SHP77 (cell line): ENCODE data around the gene TBC1D1.
A peak's percentile ranks its signal among the peaks of the same experiment; 100 is the strongest.
"Not testable (repeated sequence)": the region's sequence is repeated elsewhere in the genome, so short reads cannot be mapped to it uniquely, and the experiment has no call there.

Source experiments
- DNase-seq, 2 experiments: peaks; one replicate each; lab custom pipeline; 2025; lab: John Stamatoyannopoulos, UW

TBC1D1 gene

GRCh38 chr4:38016698-38017097 is 125.8 kb downstream of the TBC1D1 start:
- no peak for DNase-seq

- no peak for DNase-seq
These were observed 126.7 kb downstream of the TBC1D1 start for GRCh38 chr4:38017609-38018008.

- no peak for DNase-seq
These were observed 129.5 kb downstream of the TBC1D1 start for GRCh38 chr4:38020386-38020785.

GRCh38 chr4:38020961-38021360 is 130.1 kb downstream of the TBC1D1 start:
- not testable (repeated sequence) for DNase-seq

GRCh38 chr4:38021751-38022150 is 130.9 kb downstream of the TBC1D1 start:
- no peak for DNase-seq

- DNase-seq, result no peak
These were observed 132.7 kb downstream of the TBC1D1 start for GRCh38 chr4:38023347-38024205.

GRCh38 chr4:38024206-38024509 is 133.3 kb downstream of the TBC1D1 start:
- DNase-seq, result no peak

GRCh38 chr4:38025665-38026064 is 134.8 kb downstream of the TBC1D1 start:
- no peak for DNase-seq

- no peak for DNase-seq
These were observed 135.4 kb downstream of the TBC1D1 start for GRCh38 chr4:38026158-38026740.

GRCh38 chr4:38030023-38030422 is 139.1 kb downstream of the TBC1D1 start:
- no peak for DNase-seq

GRCh38 chr4:38034986-38035882 is 144.3 kb downstream of the TBC1D1 start:
- peak; percentile 25 to 30 for DNase-seq

GRCh38 chr4:38036548-38036947 is 145.7 kb downstream of the TBC1D1 start:
- no peak for DNase-seq

- no peak for DNase-seq
These were observed 146.7 kb downstream of the TBC1D1 start for GRCh38 chr4:38037612-38038011.

- no peak for DNase-seq
These were observed 149.7 kb downstream of the TBC1D1 start for GRCh38 chr4:38040619-38041018.

GRCh38 chr4:38044060-38044459 is 153.2 kb downstream of the TBC1D1 start:
- no peak for DNase-seq

GRCh38 chr4:38045289-38045988 is 154.6 kb downstream of the TBC1D1 start:
- no peak for DNase-seq

GRCh38 chr4:38046727-38047489 is 156.0 kb downstream of the TBC1D1 start:
- no peak for DNase-seq

- no peak for DNase-seq
These were observed 158.8 kb downstream of the TBC1D1 start for GRCh38 chr4:38049545-38050170.

GRCh38 chr4:38050560-38051350 is 159.9 kb downstream of the TBC1D1 start:
- DNase-seq, result no peak

GRCh38 chr4:38055566-38055965 is 164.7 kb downstream of the TBC1D1 start:
- no peak for DNase-seq
